ENCODE data around the gene KIAA0408. TPM values are rescaled to one million over a fixed set of nuclear protein-coding genes. Genes with fewer than 3 reads are reported as not detected.
A peak's percentile ranks its signal among the peaks of the same experiment; 100 is the strongest.

Gene KIAA0408
- total RNA-seq, 1 experiment from 2014 or later: 34.7 TPM

- intact Hi-C loops (cut with micrococcal nuclease; ENCODE audit: unreplicated experiment): no loop called here
- H3K36me3 ChIP-seq (ENCODE audit: insufficient read depth, low read length, poor library complexity, severe bottlenecking): peaks cover 50% of the 10 kb centered on the region
- ChIA-PET POLR2A (ENCODE audit: low non-redundant PET) (no interaction called here), CTCF (no interaction called here)
- no peaks in the 10 kb centered on the region for H3K27me3 ChIP-seq (replicated peaks; ENCODE audit: insufficient read depth, low read depth, low read length, poor library complexity)
- H3K4me1 ChIP-seq (ENCODE audit: insufficient read depth, low read length, poor library complexity, severe bottlenecking): no peaks in the 10 kb centered on the region
- TF ChIP-seq EZH2 (IDR thresholded peaks at IDR 0.05; ENCODE audit: borderline replicate concordance, low read depth, low read length, poor library complexity, severe bottlenecking) (no peak), CTCF (conservative IDR thresholded peaks at IDR 0.05; ENCODE audit: low read depth, low read length) (no peak)
- H3K4me3 ChIP-seq (ENCODE audit: low read depth, low read length, poor library complexity, severe bottlenecking): no peak overlapping the region
- no peaks in the 10 kb centered on the region for H3K9me3 ChIP-seq (ENCODE audit: low read depth, low read length, poor library complexity, severe bottlenecking)
- no peak overlapping the region for H3K27ac ChIP-seq (ENCODE audit: low read depth, low read length, poor library complexity, severe bottlenecking)
- DNase-seq (ENCODE audit: low spot score): no peak
- no TSS peak for BruUV-seq (replicated peaks)
Observed at GRCh38 chr6:127447780-127448179, 11.4 kb downstream of the KIAA0408 start.

GRCh38 chr6:127446356-127446755 lies 12.8 kb downstream of the KIAA0408 start:
- no peak for TF ChIP-seq CTCF (conservative IDR thresholded peaks at IDR 0.05; ENCODE audit: low read depth, low read length)
- no peak for TF ChIP-seq EZH2 (IDR thresholded peaks at IDR 0.05; ENCODE audit: borderline replicate concordance, low read depth, low read length, poor library complexity, severe bottlenecking)

GRCh38 chr6:127441881-127442280 lies 17.3 kb downstream of the KIAA0408 start:
- Histone ChIP-seq H3K27ac (ENCODE audit: low read depth, low read length, poor library complexity, severe bottlenecking) (no peak overlapping the region), H3K9me3 (ENCODE audit: low read depth, low read length, poor library complexity, severe bottlenecking) (no peaks in the 10 kb centered on the region), H3K36me3 (ENCODE audit: insufficient read depth, low read length, poor library complexity, severe bottlenecking) (peaks cover 31% of the 10 kb centered on the region), H3K4me1 (ENCODE audit: insufficient read depth, low read length, poor library complexity, severe bottlenecking) (no peaks in the 10 kb centered on the region), H3K4me3 (ENCODE audit: low read depth, low read length, poor library complexity, severe bottlenecking) (no peak overlapping the region), H3K27me3 (replicated peaks; ENCODE audit: insufficient read depth, low read depth, low read length, poor library complexity) (no peaks in the 10 kb centered on the region)
- CTCF ChIA-PET: no interaction called here
- DNase-seq (ENCODE audit: low spot score): no peak
- TF ChIP-seq CTCF (conservative IDR thresholded peaks at IDR 0.05; ENCODE audit: low read depth, low read length): no peak
- TF ChIP-seq EZH2 (IDR thresholded peaks at IDR 0.05; ENCODE audit: borderline replicate concordance, low read depth, low read length, poor library complexity, severe bottlenecking): no peak
- POLR2A ChIA-PET (ENCODE audit: low non-redundant PET): no interaction called here
- BruUV-seq (replicated peaks): no TSS peak
- intact Hi-C loops (cut with micrococcal nuclease; ENCODE audit: unreplicated experiment): no loop called here

More at GRCh38 chr6:127446356-127446755, 12.8 kb downstream of the KIAA0408 start:
- H3K36me3 ChIP-seq (ENCODE audit: insufficient read depth, low read length, poor library complexity, severe bottlenecking): peaks cover 53% of the 10 kb centered on the region
- H3K27me3 ChIP-seq (replicated peaks; ENCODE audit: insufficient read depth, low read depth, low read length, poor library complexity): no peaks in the 10 kb centered on the region
- ChIA-PET POLR2A (ENCODE audit: low non-redundant PET) (no interaction called here), CTCF (no interaction called here)
- H3K4me1 ChIP-seq (ENCODE audit: insufficient read depth, low read length, poor library complexity, severe bottlenecking): no peaks in the 10 kb centered on the region
- DNase-seq (ENCODE audit: low spot score): peak; percentile 32
- no peak overlapping the region for H3K4me3 ChIP-seq (ENCODE audit: low read depth, low read length, poor library complexity, severe bottlenecking)
- H3K9me3 ChIP-seq (ENCODE audit: low read depth, low read length, poor library complexity, severe bottlenecking): no peaks in the 10 kb centered on the region
- intact Hi-C loops (cut with micrococcal nuclease; ENCODE audit: unreplicated experiment): no loop called here
- BruUV-seq (replicated peaks): no TSS peak
- H3K27ac ChIP-seq (ENCODE audit: low read depth, low read length, poor library complexity, severe bottlenecking): peak overlapping the region; percentile 6
